Measurements from ENCODE around the gene GAB3. TPM values are rescaled to one million over a fixed set of nuclear protein-coding genes. Genes with fewer than 3 reads are reported as not detected.

GAB3 gene
- total and polyA plus RNA-seq, 9 of the 15 experiments (the other 6 are each of a cell fraction or from before 2014, with no cell fraction given), result 16.1 to 31.4 (median 20.2) TPM

DNA sequence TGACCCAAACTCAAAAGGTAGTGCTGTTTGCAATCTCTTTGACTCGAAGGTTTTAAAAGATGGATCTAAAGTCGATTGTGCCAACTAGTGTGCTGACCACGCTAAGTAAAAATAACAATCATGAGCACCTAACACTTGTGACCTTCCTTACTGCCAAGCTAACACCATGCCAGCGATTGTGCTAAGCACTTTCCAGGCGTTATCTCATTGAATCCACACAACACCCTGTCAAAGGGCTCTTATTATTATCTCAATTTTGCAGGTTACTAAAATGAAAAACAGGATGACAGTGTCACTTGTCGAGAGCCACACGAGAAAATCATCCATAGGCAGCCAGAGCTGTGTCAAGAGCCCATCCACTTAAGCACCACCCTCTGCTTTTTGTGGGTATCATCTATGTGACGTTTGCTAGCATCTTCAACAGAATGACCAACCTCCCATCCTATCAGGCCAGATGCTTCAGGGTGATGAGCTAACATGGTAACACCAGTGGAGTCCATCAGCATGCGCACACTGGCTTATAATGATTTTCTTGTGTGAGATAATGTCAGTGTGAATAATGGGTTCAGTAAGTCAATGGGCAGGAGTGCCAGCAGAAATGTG, 893 bp upstream of the GAB3 start (continued):
- TF ChIP-seq, protein P1, sequence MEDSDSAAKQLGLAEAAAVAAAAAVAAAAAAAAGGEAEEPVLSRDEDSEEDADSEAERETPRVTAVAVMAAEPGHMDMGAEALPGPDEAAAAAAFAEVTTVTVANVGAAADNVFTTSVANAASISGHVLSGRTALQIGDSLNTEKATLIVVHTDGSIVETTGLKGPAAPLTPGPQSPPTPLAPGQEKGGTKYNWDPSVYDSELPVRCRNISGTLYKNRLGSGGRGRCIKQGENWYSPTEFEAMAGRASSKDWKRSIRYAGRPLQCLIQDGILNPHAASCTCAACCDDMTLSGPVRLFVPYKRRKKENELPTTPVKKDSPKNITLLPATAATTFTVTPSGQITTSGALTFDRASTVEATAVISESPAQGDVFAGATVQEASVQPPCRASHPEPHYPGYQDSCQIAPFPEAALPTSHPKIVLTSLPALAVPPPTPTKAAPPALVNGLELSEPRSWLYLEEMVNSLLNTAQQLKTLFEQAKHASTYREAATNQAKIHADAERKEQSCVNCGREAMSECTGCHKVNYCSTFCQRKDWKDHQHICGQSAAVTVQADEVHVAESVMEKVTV (CRISPR knock-in tag; IDR thresholded peaks at IDR 0.05), result no peak
- TF ChIP-seq CBFA2T3 (IDR thresholded peaks at IDR 0.05) (peak; percentile 92), KAT7 (CRISPR knock-in tag; IDR thresholded peaks at IDR 0.05; ENCODE audit: borderline replicate concordance) (0 out of 2 replicates have a peak, but pooled peaks have one; percentile 50), STAT5A (IDR thresholded peaks at IDR 0.05; ENCODE audit: borderline replicate concordance, low read length) (peak; percentile 61), FUS (optimal IDR thresholded peaks at IDR 0.05; ENCODE audit: low read depth, low read length) (no peak), POLR3G (IDR thresholded peaks at IDR 0.05; ENCODE audit: extremely low read depth, insufficient read length, insufficient replicate concordance) (no peak), HDAC2 (IDR thresholded peaks at IDR 0.05) (peak; percentile 66; the same call in 1 of the 2 replicates), MECOM (CRISPR knock-in tag; IDR thresholded peaks at IDR 0.05) (peak; percentile 61; the same call in 1 of the 2 replicates), EP400 (IDR thresholded peaks at IDR 0.05) (peak; percentile 48; the same call in 1 of the 2 replicates), XRCC3 (IDR thresholded peaks at IDR 0.05) (no peak), MEF2D (tag; conservative IDR thresholded peaks at IDR 0.05; ENCODE audit: low read depth) (no peak), FOXA3 (CRISPR knock-in tag; conservative IDR thresholded peaks at IDR 0.05 in 1 of 2, IDR thresholded peaks at IDR 0.05 in 1 of 2) (no peak), SP1 (CRISPR knock-in tag; IDR thresholded peaks at IDR 0.05) (peak; percentile 80), ZEB2 (IDR thresholded peaks at IDR 0.05) (0 out of 2 replicates have a peak, but pooled peaks have one; percentile 21)
- TF ChIP-seq, protein P2, sequence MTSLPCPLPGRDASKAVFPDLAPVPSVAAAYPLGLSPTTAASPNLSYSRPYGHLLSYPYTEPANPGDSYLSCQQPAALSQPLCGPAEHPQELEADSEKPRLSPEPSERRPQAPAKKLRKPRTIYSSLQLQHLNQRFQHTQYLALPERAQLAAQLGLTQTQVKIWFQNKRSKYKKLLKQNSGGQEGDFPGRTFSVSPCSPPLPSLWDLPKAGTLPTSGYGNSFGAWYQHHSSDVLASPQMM (CRISPR knock-in tag; IDR thresholded peaks at IDR 0.05), result no peak
- TF ChIP-seq, protein P3, sequence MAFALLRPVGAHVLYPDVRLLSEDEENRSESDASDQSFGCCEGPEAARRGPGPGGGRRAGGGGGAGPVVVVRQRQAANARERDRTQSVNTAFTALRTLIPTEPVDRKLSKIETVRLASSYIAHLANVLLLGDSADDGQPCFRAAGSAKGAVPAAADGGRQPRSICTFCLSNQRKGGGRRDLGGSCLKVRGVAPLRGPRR (CRISPR knock-in tag; IDR thresholded peaks at IDR 0.05), result no peak
- TF ChIP-seq, protein P4, sequence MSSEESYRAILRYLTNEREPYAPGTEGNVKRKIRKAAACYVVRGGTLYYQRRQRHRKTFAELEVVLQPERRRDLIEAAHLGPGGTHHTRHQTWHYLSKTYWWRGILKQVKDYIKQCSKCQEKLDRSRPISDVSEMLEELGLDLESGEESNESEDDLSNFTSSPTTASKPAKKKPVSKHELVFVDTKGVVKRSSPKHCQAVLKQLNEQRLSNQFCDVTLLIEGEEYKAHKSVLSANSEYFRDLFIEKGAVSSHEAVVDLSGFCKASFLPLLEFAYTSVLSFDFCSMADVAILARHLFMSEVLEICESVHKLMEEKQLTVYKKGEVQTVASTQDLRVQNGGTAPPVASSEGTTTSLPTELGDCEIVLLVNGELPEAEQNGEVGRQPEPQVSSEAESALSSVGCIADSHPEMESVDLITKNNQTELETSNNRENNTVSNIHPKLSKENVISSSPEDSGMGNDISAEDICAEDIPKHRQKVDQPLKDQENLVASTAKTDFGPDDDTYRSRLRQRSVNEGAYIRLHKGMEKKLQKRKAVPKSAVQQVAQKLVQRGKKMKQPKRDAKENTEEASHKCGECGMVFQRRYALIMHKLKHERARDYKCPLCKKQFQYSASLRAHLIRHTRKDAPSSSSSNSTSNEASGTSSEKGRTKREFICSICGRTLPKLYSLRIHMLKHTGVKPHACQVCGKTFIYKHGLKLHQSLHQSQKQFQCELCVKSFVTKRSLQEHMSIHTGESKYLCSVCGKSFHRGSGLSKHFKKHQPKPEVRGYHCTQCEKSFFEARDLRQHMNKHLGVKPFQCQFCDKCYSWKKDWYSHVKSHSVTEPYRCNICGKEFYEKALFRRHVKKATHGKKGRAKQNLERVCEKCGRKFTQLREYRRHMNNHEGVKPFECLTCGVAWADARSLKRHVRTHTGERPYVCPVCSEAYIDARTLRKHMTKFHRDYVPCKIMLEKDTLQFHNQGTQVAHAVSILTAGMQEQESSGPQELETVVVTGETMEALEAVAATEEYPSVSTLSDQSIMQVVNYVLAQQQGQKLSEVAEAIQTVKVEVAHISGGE (CRISPR knock-in tag; IDR thresholded peaks at IDR 0.05), result peak in 1 of 3 experiments; percentile 63; a peak in 1 of 6 replicates

All from K562 (cell line).